Neural cell (in vitro differentiated cells): ENCODE measurements around the gene GOLGA8A.
A peak's percentile ranks its signal among the peaks of the same experiment; 100 is the strongest.

Experiments used
- EP300 ChIP-seq: fragments of 450-650 bp; conservative IDR thresholded peaks from 2 replicates; pipeline ENCODE4 v1.6.1; 2014; ENCODE audit warnings: antibody characterized with exemption, mild to moderate bottlenecking, moderate library complexity; ENCODE audit not compliant: poor library complexity, severe bottlenecking
- RAD21 ChIP-seq: fragments of 450-650 bp; conservative IDR thresholded peaks from 2 replicates; pipeline ENCODE4 v1.6.1; 2014; ENCODE audit warnings: antibody characterized with exemption, mild to moderate bottlenecking, moderate library complexity
- SMC3 ChIP-seq: fragments of 450-650 bp; conservative IDR thresholded peaks from 2 replicates; pipeline ENCODE4 v1.6.1; 2014; ENCODE audit warnings: antibody characterized with exemption, mild to moderate bottlenecking, moderate library complexity; ENCODE audit not compliant: poor library complexity
- TF ChIP-seq, protein P1 (sequence below): fragments of 450-650 bp; IDR thresholded peaks from 2 replicates; pipeline ENCODE4 v1.5.1; 2014; ENCODE audit warnings: antibody characterized with exemption, mild to moderate bottlenecking, moderate library complexity; ENCODE audit not compliant: poor library complexity, severe bottlenecking
- TF ChIP-seq, protein P2 (sequence below): IDR thresholded peaks from 2 replicates; pipeline ENCODE4 v1.6.1; 2012; ENCODE audit warnings: borderline replicate concordance

DNA sequence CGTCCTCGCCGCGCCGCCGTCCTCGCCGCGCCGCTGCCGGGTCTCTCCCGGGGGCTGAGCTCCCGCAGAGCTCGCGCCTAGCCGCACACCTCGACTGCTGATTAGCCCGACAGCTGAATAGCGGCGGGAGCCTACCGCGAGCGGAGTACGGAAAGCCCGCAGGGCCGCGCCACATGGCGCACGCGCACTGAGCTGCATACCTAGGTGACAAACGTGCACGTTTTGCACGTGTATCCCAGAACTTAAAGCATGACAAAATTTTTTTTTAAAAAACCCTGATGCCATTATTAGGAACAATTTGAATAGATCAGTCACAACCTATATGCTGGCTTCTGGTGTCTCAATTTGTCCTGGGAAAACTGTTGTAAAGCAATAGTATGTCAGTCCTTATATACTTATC, at the start of gene GOLGA8A:
- TF ChIP-seq EP300 = peak; percentile 28
- TF ChIP-seq, protein P1, sequence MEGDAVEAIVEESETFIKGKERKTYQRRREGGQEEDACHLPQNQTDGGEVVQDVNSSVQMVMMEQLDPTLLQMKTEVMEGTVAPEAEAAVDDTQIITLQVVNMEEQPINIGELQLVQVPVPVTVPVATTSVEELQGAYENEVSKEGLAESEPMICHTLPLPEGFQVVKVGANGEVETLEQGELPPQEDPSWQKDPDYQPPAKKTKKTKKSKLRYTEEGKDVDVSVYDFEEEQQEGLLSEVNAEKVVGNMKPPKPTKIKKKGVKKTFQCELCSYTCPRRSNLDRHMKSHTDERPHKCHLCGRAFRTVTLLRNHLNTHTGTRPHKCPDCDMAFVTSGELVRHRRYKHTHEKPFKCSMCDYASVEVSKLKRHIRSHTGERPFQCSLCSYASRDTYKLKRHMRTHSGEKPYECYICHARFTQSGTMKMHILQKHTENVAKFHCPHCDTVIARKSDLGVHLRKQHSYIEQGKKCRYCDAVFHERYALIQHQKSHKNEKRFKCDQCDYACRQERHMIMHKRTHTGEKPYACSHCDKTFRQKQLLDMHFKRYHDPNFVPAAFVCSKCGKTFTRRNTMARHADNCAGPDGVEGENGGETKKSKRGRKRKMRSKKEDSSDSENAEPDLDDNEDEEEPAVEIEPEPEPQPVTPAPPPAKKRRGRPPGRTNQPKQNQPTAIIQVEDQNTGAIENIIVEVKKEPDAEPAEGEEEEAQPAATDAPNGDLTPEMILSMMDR = no peak
- TF ChIP-seq, protein P2, sequence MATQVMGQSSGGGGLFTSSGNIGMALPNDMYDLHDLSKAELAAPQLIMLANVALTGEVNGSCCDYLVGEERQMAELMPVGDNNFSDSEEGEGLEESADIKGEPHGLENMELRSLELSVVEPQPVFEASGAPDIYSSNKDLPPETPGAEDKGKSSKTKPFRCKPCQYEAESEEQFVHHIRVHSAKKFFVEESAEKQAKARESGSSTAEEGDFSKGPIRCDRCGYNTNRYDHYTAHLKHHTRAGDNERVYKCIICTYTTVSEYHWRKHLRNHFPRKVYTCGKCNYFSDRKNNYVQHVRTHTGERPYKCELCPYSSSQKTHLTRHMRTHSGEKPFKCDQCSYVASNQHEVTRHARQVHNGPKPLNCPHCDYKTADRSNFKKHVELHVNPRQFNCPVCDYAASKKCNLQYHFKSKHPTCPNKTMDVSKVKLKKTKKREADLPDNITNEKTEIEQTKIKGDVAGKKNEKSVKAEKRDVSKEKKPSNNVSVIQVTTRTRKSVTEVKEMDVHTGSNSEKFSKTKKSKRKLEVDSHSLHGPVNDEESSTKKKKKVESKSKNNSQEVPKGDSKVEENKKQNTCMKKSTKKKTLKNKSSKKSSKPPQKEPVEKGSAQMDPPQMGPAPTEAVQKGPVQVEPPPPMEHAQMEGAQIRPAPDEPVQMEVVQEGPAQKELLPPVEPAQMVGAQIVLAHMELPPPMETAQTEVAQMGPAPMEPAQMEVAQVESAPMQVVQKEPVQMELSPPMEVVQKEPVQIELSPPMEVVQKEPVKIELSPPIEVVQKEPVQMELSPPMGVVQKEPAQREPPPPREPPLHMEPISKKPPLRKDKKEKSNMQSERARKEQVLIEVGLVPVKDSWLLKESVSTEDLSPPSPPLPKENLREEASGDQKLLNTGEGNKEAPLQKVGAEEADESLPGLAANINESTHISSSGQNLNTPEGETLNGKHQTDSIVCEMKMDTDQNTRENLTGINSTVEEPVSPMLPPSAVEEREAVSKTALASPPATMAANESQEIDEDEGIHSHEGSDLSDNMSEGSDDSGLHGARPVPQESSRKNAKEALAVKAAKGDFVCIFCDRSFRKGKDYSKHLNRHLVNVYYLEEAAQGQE = no peak
- TF ChIP-seq RAD21 = no peak
- no peak for TF ChIP-seq SMC3
